Panc1 (cell line): ENCODE data around the gene DRD3. TPM values are rescaled to one million over a fixed set of nuclear protein-coding genes. Genes with fewer than 3 reads are reported as not detected.

Source experiments
- ATAC-seq: fragments of 200-7000 bp; cut with Tn5 transposase; 2 replicates; pipeline ENCODE4 v1.9.1; 2020; ENCODE audit warnings: mild to moderate bottlenecking, moderate library complexity
- BruUV-seq: library from RNA; stranded (reverse); fragments of 400-500 nt; replicated peaks from 2 replicates; lab custom pipeline; 2021; lab: Mats Ljungman, UMichigan
- CTCF ChIA-PET: fragments of 300-600 bp; sonication (Branson Sonifier 250); formaldehyde crosslinking; loops from one replicate; lab custom pipeline; 2022; ENCODE audit warnings: antibody characterized with exemption; lab: Charles Lee
- POLR2A ChIA-PET: fragments of 300-600 bp; sonication (Branson Sonifier 250); formaldehyde crosslinking; loops from one replicate; lab custom pipeline; 2022; ENCODE audit warnings: antibody characterized with exemption; lab: Charles Lee
- DNase-seq: peaks from one replicate; pipeline ENCODE4 v3.0.0-alpha.2; 2010; ENCODE audit warnings: low read depth, low spot score
- H3K27ac ChIP-seq: 2 replicates; pipeline ENCODE4 v1.5.1; 2011; ENCODE audit warnings: mild to moderate bottlenecking, low read length, inconsistent platforms
- H3K27me3 ChIP-seq: fragments of 200-500 bp; sonication (Bioruptor generic); 2 replicates; pipeline ENCODE4 v1.6.0; 2014; ENCODE audit warnings: low read length, inconsistent platforms; ENCODE audit not compliant: control insufficient read depth, insufficient read depth
- H3K36me3 ChIP-seq: fragments of 200-500 bp; sonication (Bioruptor generic); 2 replicates; pipeline ENCODE4 v1.5.1; 2014; ENCODE audit warnings: inconsistent platforms, mild to moderate bottlenecking, low read length, moderate library complexity; ENCODE audit not compliant: control insufficient read depth, insufficient read depth
- H3K4me1 ChIP-seq: 2 replicates; pipeline ENCODE4 v1.5.1; 2011; ENCODE audit warnings: inconsistent platforms, mild to moderate bottlenecking, low read length, moderate library complexity; ENCODE audit not compliant: control insufficient read depth, insufficient read depth
- H3K4me3 ChIP-seq, 2 experiments: 2 replicates each; pipeline ENCODE4 v1.5.1; 2011 to 2012; ENCODE audit warnings: low read depth in 2 of 2, low read length in 2 of 2, mild to moderate bottlenecking in 2 of 2, inconsistent platforms in 1 of 2, moderate library complexity in 1 of 2
- H3K9me3 ChIP-seq: fragments of 200-500 bp; sonication (Bioruptor generic); 2 replicates; pipeline ENCODE4 v1.5.1; 2014; ENCODE audit warnings: low read depth, mild to moderate bottlenecking, inconsistent platforms, low read length, moderate library complexity; ENCODE audit not compliant: control insufficient read depth, insufficient read depth
- POLR2AphosphoS5 ChIP-seq: IDR thresholded peaks from 2 replicates; pipeline ENCODE4 v1.6.1; 2012; ENCODE audit warnings: mild to moderate bottlenecking, low read depth, low read length, moderate library complexity
- SIN3A ChIP-seq: IDR thresholded peaks from 2 replicates; pipeline ENCODE4 v1.6.1; 2012; ENCODE audit warnings: low read depth, mild to moderate bottlenecking, low read length, moderate library complexity, borderline replicate concordance; ENCODE audit not compliant: insufficient read depth
- TCF7L2 ChIP-seq: IDR thresholded peaks from 2 replicates; pipeline ENCODE4 v1.6.1; 2011; ENCODE audit warnings: mild to moderate bottlenecking, low read depth, low read length, inconsistent platforms
- in situ Hi-C: cut with HindIII; loops from 2 replicates; pipeline ENCODE4 v1.10.0; 2016; ENCODE audit warnings: low sequenced_read_pairs, low pct_unique_long_range_greater_than_20kb
- intact Hi-C: fragments of 100-400 bp; cut with micrococcal nuclease; formaldehyde crosslinking; loops from one replicate; pipeline ENCODE4 v1.10.0; 2022; ENCODE audit not compliant: unreplicated experiment
- total RNA-seq: library from RNA; stranded (reverse); gene quantifications from one replicate; pipeline ENCODE4 v1.2.1, GENCODE V29; 2021; ENCODE audit not compliant: unreplicated experiment
- TF ChIP-seq, protein P1 (sequence below): fragments of 450-650 bp; IDR thresholded peaks from 2 replicates; pipeline ENCODE4 v1.5.1; 2017; ENCODE audit warnings: mild to moderate bottlenecking
- TF ChIP-seq, protein P2 (sequence below), 2 experiments: IDR thresholded peaks; 2 replicates each; pipeline ENCODE4 v1.6.1; 2011 to 2012; ENCODE audit warnings: low read depth in 2 of 2, control low read depth in 1 of 2, low read length in 1 of 2, mild to moderate bottlenecking in 1 of 2, moderate library complexity in 1 of 2; ENCODE audit not compliant: insufficient read depth in 1 of 2

DRD3 gene
- total RNA-seq, 1 experiment from 2014 or later: not detected

DNA sequence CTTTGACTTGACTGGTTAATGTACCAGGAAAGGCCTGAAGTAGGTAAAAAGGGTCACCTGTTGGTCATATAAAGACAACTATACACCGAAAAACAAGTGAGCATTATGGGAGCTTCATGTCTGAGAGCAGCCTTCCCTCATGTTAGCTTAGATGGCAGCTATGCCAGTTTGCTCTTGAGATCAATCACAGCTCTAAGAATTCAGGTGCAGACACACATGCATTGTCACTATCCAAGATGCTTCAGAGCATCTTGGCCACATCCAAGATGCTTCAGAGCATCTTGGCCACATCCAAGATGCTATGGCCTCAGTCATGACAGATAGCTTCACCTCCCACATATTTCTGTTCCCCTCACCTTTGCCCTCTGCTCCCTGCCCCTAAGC lies 43.0 kb upstream of the DRD3 start:
- POLR2A ChIA-PET: no interaction called here
- Histone ChIP-seq H3K36me3 (no peaks in the 10 kb centered on the region), H3K4me3 (no peak overlapping the region), H3K27ac (no peak overlapping the region), H3K9me3 (no peaks in the 10 kb centered on the region), H3K27me3 (no peaks in the 10 kb centered on the region; the same call in 1 of the 2 replicates), H3K4me1 (no peaks in the 10 kb centered on the region)
- TF ChIP-seq TCF7L2 (no peak), SIN3A (no peak), POLR2AphosphoS5 (no peak)
- TF ChIP-seq, protein P1, sequence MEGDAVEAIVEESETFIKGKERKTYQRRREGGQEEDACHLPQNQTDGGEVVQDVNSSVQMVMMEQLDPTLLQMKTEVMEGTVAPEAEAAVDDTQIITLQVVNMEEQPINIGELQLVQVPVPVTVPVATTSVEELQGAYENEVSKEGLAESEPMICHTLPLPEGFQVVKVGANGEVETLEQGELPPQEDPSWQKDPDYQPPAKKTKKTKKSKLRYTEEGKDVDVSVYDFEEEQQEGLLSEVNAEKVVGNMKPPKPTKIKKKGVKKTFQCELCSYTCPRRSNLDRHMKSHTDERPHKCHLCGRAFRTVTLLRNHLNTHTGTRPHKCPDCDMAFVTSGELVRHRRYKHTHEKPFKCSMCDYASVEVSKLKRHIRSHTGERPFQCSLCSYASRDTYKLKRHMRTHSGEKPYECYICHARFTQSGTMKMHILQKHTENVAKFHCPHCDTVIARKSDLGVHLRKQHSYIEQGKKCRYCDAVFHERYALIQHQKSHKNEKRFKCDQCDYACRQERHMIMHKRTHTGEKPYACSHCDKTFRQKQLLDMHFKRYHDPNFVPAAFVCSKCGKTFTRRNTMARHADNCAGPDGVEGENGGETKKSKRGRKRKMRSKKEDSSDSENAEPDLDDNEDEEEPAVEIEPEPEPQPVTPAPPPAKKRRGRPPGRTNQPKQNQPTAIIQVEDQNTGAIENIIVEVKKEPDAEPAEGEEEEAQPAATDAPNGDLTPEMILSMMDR: no peak
- TF ChIP-seq, protein P2, sequence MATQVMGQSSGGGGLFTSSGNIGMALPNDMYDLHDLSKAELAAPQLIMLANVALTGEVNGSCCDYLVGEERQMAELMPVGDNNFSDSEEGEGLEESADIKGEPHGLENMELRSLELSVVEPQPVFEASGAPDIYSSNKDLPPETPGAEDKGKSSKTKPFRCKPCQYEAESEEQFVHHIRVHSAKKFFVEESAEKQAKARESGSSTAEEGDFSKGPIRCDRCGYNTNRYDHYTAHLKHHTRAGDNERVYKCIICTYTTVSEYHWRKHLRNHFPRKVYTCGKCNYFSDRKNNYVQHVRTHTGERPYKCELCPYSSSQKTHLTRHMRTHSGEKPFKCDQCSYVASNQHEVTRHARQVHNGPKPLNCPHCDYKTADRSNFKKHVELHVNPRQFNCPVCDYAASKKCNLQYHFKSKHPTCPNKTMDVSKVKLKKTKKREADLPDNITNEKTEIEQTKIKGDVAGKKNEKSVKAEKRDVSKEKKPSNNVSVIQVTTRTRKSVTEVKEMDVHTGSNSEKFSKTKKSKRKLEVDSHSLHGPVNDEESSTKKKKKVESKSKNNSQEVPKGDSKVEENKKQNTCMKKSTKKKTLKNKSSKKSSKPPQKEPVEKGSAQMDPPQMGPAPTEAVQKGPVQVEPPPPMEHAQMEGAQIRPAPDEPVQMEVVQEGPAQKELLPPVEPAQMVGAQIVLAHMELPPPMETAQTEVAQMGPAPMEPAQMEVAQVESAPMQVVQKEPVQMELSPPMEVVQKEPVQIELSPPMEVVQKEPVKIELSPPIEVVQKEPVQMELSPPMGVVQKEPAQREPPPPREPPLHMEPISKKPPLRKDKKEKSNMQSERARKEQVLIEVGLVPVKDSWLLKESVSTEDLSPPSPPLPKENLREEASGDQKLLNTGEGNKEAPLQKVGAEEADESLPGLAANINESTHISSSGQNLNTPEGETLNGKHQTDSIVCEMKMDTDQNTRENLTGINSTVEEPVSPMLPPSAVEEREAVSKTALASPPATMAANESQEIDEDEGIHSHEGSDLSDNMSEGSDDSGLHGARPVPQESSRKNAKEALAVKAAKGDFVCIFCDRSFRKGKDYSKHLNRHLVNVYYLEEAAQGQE (IDR thresholded peaks at IDR 0.05; ENCODE audit: insufficient read depth in 1 of 2, low read depth in 2 of 2, low read length in 1 of 2): no peak
- in situ Hi-C loops (no loop called here), intact Hi-C loops (no loop called here)
- BruUV-seq: no TSS peak
- DNase-seq: no peak
- no peak for ATAC-seq
- CTCF ChIA-PET: no interaction called here

GRCh38 chr3:114221165-114221880 lies 42.5 kb upstream of the DRD3 start:
- Histone ChIP-seq H3K27ac (no peak overlapping the region), H3K4me1 (no peaks in the 10 kb centered on the region), H3K9me3 (no peaks in the 10 kb centered on the region), H3K36me3 (no peaks in the 10 kb centered on the region), H3K4me3 (no peak overlapping the region), H3K27me3 (no peaks in the 10 kb centered on the region; the same call in 1 of the 2 replicates)
- POLR2A ChIA-PET: no interaction called here
- BruUV-seq: no TSS peak
- TF ChIP-seq, protein P1: no peak; the same call in 1 of the 2 replicates
- TF ChIP-seq TCF7L2: no peak
- TF ChIP-seq POLR2AphosphoS5: no peak
- TF ChIP-seq, protein P2 (IDR thresholded peaks at IDR 0.05; ENCODE audit: insufficient read depth in 1 of 2, low read depth in 2 of 2, low read length in 1 of 2): no peak
- no peak for TF ChIP-seq SIN3A
- intact Hi-C loops: no loop called here
- CTCF ChIA-PET: no interaction called here
- in situ Hi-C loops: no loop called here
- no peak for ATAC-seq
- DNase-seq: no peak
